Trophoblast cell (in vitro differentiated cells and primary cell): Measurements from ENCODE around the gene SERP2.

Source experiments
- DNase-seq, 2 donors: peaks; one replicate each; pipeline ENCODE4 v3.0.0-alpha.2; 2016
- H2AFZ ChIP-seq: 2 replicates; pipeline ENCODE4 v1.6.1; 2013; ENCODE audit warnings: low read length, moderate library complexity, mild to moderate bottlenecking; ENCODE audit not compliant: insufficient read depth, poor library complexity
- H2AK5ac ChIP-seq: 2 replicates; pipeline ENCODE4 v1.6.1; 2013; ENCODE audit warnings: mild to moderate bottlenecking, low read length
- H2BK120ac ChIP-seq: 2 replicates; pipeline ENCODE4 v1.6.1; 2013; ENCODE audit warnings: low read length, mild to moderate bottlenecking, moderate library complexity; ENCODE audit not compliant: insufficient read depth, poor library complexity
- H2BK12ac ChIP-seq: 2 replicates; pipeline ENCODE4 v1.6.1; 2013; ENCODE audit warnings: mild to moderate bottlenecking, low read length, moderate library complexity
- H2BK5ac ChIP-seq: 2 replicates; pipeline ENCODE4 v1.6.1; 2013; ENCODE audit warnings: low read length, low read depth, moderate library complexity, mild to moderate bottlenecking; ENCODE audit not compliant: poor library complexity
- H3K14ac ChIP-seq: 2 replicates; pipeline ENCODE4 v1.6.1; 2013; ENCODE audit warnings: mild to moderate bottlenecking, low read length
- H3K18ac ChIP-seq: 2 replicates; pipeline ENCODE4 v1.6.1; 2013; ENCODE audit warnings: mild to moderate bottlenecking, low read length
- H3K23ac ChIP-seq: 2 replicates; pipeline ENCODE4 v1.6.1; 2013; ENCODE audit warnings: low read length
- H3K27ac ChIP-seq: 2 replicates; pipeline ENCODE4 v1.5.1; 2013; ENCODE audit warnings: low read depth, mild to moderate bottlenecking, inconsistent platforms, low read length, moderate library complexity
- H3K27me3 ChIP-seq: 2 replicates; pipeline ENCODE4 v1.6.1; 2013; ENCODE audit warnings: inconsistent platforms, mild to moderate bottlenecking, low read length, moderate library complexity; ENCODE audit not compliant: insufficient read depth
- H3K36me3 ChIP-seq, 2 experiments: 1 replicate in 1 of 2; 2 replicates in 1 of 2; pipeline ENCODE4 v1.6.1; 2013; ENCODE audit warnings: low read length in 2 of 2, mild to moderate bottlenecking in 2 of 2, moderate library complexity in 1 of 2; ENCODE audit not compliant: insufficient read depth in 2 of 2, control insufficient read depth in 1 of 2
- H3K4ac ChIP-seq: 2 replicates; pipeline ENCODE4 v1.6.1; 2013; ENCODE audit warnings: low read depth, mild to moderate bottlenecking, low read length, moderate library complexity
- H3K4me1 ChIP-seq, 2 experiments: 1 replicate in 1 of 2; 2 replicates in 1 of 2; pipeline ENCODE4 v1.6.1; 2013; ENCODE audit warnings: low read length in 2 of 2, mild to moderate bottlenecking in 2 of 2, moderate library complexity in 1 of 2; ENCODE audit not compliant: insufficient read depth in 2 of 2, control insufficient read depth in 1 of 2
- H3K4me2 ChIP-seq: 2 replicates; pipeline ENCODE4 v1.6.1; 2013; ENCODE audit warnings: inconsistent platforms, mild to moderate bottlenecking, low read length, moderate library complexity
- H3K4me3 ChIP-seq: 2 replicates; pipeline ENCODE4 v1.5.1; 2013; ENCODE audit warnings: mild to moderate bottlenecking, low read depth, low read length, inconsistent platforms
- H3K79me1 ChIP-seq: one replicate; pipeline ENCODE4 v1.6.1; 2013; ENCODE audit warnings: low read length
- H3K79me2 ChIP-seq: 2 replicates; pipeline ENCODE4 v1.6.1; 2013; ENCODE audit warnings: low read length, mild to moderate bottlenecking; ENCODE audit not compliant: control insufficient read depth, insufficient read depth, poor library complexity
- H3K9ac ChIP-seq: 2 replicates; pipeline ENCODE4 v1.6.1; 2013; ENCODE audit warnings: mild to moderate bottlenecking, low read length
- H3K9me3 ChIP-seq: 2 replicates; pipeline ENCODE4 v1.6.1; 2013; ENCODE audit warnings: low read depth, mild to moderate bottlenecking, control low read depth, inconsistent platforms, low read length; ENCODE audit not compliant: insufficient read depth
- H4K12ac ChIP-seq: 2 replicates; pipeline ENCODE4 v1.6.1; 2013; ENCODE audit warnings: low read depth, mild to moderate bottlenecking, low read length, moderate library complexity
- H4K8ac ChIP-seq: 2 replicates; pipeline ENCODE4 v1.6.1; 2013; ENCODE audit warnings: low read depth, mild to moderate bottlenecking, low read length, moderate library complexity
- H4K91ac ChIP-seq: one replicate; pipeline ENCODE4 v1.6.1; 2013; ENCODE audit warnings: low read depth, mild to moderate bottlenecking, low read length, moderate library complexity
- WGBS: extraction: QIAGEN DNeasy Blood & Tissue Kit; methylation state at CpG from one replicate; pipeline ENCODE4 v1.1.7; 2013; ENCODE audit warnings: missing lambda C conversion rate; ENCODE audit not compliant: insufficient read length, insufficient coverage; ENCODE audit errors: extremely low coverage; 5-methylcytosine and 5-hydroxymethylcytosine counted together

SERP2 gene

DNA sequence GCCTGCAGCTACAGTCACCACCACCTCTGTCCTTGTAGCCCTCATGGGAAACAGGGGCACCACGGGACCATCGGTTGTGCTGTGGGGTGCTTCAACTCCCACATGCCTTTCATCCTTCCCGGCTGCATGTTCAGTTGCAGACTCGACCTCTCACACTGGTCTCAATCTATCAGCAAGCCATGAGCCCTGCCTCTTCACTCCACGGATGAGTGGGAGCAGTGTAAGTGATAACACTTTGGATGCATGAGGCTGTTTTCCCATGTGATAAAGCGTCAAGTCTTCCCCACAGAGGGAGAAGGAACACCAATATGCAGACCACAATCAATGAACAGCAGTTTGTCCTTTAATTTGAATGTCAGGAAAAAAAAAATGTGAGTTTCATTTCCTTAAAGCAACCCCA lies 12.2 kb downstream of the SERP2 start:
- Histone ChIP-seq H3K36me3 (no peaks in the 10 kb centered on the region), H2AK5ac (no peak overlapping the region), H3K4me1 (peaks cover 11 to 14% of the 10 kb centered on the region in 2 experiments), H2AFZ (no peak overlapping the region), H4K91ac (no peak overlapping the region), H3K79me2 (no peaks in the 10 kb centered on the region), H3K27me3 (no peaks in the 10 kb centered on the region), H4K8ac (no peak overlapping the region), H3K14ac (no peak overlapping the region), H3K27ac (no peak overlapping the region), H2BK5ac (no peak overlapping the region), H3K4ac (no peak overlapping the region), H3K23ac (no peak overlapping the region), H2BK120ac (peak overlapping the region; percentile 6), H2BK12ac (no peak overlapping the region), H3K18ac (no peak overlapping the region), H3K9ac (no peak overlapping the region), H3K79me1 (peaks cover 3% of the 10 kb centered on the region), H3K4me2 (no peak overlapping the region), H3K9me3 (no peaks in the 10 kb centered on the region), H3K4me3 (no peak overlapping the region), H4K12ac (no peak overlapping the region)
- WGBS, result no CpG with 5 or more reads among the region's 6 CpGs
- no peak for DNase-seq

DNA sequence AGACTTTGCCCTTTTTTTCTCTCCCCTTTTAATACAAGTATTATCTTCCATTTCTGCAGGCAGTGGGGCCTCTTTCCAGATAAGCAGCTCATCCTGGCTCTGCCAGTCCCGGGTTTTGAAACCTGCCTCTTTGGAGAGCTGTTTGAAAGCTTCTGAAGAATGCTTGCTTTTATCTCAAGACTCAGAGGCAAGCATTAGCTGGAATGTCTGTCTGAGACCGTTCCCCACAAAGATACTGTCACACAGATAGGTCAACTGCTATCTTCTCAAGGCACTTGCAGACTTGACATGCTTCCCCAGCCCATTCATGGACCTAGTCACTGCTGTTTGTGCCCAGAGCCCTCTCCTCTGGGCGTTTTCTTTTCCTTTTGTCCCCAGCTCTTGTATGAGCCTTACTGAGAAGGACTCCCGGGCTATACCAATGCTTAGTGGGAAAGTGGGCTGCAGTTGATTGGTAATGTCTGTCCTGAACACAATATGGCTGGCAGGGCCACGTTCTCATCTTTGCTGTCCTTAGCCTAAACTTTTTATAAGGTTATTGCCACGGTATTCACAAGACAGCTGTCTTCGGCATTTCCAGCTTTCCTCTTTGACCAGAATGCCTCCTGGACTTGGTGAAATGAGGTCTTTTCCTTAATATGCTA lies 13.4 kb downstream of the SERP2 start:
- peak overlapping the region; percentile 68 for H4K91ac ChIP-seq
- no peak overlapping the region for H3K9ac ChIP-seq
- H3K36me3 ChIP-seq, result no peaks in the 10 kb centered on the region
- no peaks in the 10 kb centered on the region for H3K79me2 ChIP-seq
- no peak overlapping the region for H2AFZ ChIP-seq
- no peak overlapping the region for H3K14ac ChIP-seq
- H3K4me3 ChIP-seq, result no peak overlapping the region
- H3K27ac ChIP-seq, result peak overlapping the region; percentile 60
- H3K79me1 ChIP-seq, result peaks cover 3% of the 10 kb centered on the region
- H2BK12ac ChIP-seq, result peak overlapping the region; percentile 42
- H3K18ac ChIP-seq, result no peak overlapping the region
- peak overlapping the region; percentile 49 for H4K8ac ChIP-seq
- H3K4ac ChIP-seq, result no peak overlapping the region
- no peak overlapping the region for H2AK5ac ChIP-seq
- H3K27me3 ChIP-seq, result no peaks in the 10 kb centered on the region
- H2BK120ac ChIP-seq, result no peak overlapping the region
- H2BK5ac ChIP-seq, result no peak overlapping the region
- H3K4me2 ChIP-seq, result peak overlapping the region; percentile 11
- H3K9me3 ChIP-seq, result no peaks in the 10 kb centered on the region
- WGBS, result no CpG with 5 or more reads among the region's 7 CpGs
- H3K4me1 ChIP-seq, result peaks cover 11 to 14% of the 10 kb centered on the region in 2 experiments
- peak in 1 of 2 donors; percentile 50 for DNase-seq
- no peak overlapping the region for H3K23ac ChIP-seq
- H4K12ac ChIP-seq, result no peak overlapping the region

DNA sequence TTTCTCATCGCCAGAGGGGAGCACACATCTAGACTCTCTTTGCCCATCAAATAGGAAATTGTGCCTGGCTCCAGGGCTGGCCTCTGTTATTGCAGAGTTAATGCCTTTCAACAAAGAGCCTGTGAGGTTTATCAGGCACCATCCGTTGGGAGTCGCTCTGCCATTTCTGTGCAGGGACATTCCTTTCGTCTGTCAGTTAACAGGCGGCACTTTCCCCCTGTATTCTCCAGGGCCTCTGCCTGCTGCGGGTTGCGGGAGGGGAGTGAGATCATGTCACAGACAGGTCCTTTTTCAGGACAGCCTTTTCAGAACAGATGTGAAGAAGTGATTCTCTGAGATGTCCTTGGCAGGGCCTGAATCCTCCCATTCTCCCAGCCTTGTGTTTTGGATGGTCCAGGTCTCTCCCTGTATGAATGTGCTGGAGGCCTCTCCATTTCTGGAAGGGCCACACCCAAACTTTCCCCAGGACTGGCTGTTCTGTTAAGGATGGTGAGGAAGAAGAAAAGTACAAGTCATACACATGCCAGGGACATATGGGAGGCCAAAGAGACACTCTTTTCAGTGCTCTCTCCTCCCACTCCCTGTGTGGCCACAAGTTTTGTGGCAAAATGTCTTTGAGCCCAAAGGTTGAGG lies 14.9 kb downstream of the SERP2 start:
- Histone ChIP-seq H2BK5ac (no peak overlapping the region), H2BK120ac (no peak overlapping the region), H3K79me2 (no peaks in the 10 kb centered on the region), H3K27ac (no peak overlapping the region), H4K91ac (peak overlapping the region; percentile 37), H4K12ac (no peak overlapping the region), H3K4ac (no peak overlapping the region), H2AK5ac (peak overlapping the region; percentile 11), H3K18ac (no peak overlapping the region), H3K79me1 (peaks cover 3% of the 10 kb centered on the region), H3K23ac (no peak overlapping the region), H3K9me3 (no peaks in the 10 kb centered on the region), H2BK12ac (peak overlapping the region; percentile 33), H3K36me3 (no peaks in the 10 kb centered on the region), H3K4me3 (no peak overlapping the region), H3K4me2 (no peak overlapping the region), H3K27me3 (no peaks in the 10 kb centered on the region), H3K9ac (no peak overlapping the region), H2AFZ (no peak overlapping the region), H4K8ac (no peak overlapping the region), H3K4me1 (peaks cover 11 to 14% of the 10 kb centered on the region in 2 experiments), H3K14ac (no peak overlapping the region)
- no CpG with 5 or more reads among the region's 7 CpGs for WGBS
- DNase-seq, result no peak

DNA sequence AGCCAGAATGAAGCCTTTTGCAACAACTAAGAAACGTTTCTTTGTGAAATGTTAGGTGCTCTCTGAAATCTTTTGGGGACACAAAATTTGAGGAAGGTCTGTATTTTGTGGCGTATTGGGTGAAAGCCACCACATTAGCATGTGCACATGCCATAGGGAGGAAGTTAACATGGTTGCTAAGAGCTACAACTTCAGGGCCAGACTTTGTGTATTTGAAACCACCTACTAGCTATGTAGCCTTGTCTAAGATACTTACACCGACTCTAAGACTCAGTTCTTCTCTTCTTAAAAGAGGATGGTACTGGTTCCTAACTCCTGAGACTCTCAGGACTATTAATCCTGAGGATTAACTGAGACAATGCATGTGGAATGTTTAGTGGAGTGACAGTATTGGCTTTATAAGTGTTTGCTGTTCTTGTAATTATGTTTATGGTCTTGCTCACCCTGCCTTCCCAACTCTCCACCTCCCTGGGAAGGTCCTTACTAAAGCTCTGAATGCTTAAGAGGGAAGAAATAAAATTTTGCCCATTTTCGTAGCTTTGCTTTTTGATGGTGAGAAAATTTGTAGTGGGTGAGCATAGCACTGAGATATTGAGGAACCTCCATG lies 15.5 kb downstream of the SERP2 start:
- Histone ChIP-seq H3K4me1 (peaks cover 11 to 14% of the 10 kb centered on the region in 2 experiments), H3K14ac (no peak overlapping the region)
- DNase-seq, result no peak

More for the DNA sequence above, 15.5 kb downstream of the SERP2 start:
- Histone ChIP-seq H4K8ac (no peak overlapping the region), H2AK5ac (no peak overlapping the region), H4K91ac (peak overlapping the region; percentile 37), H3K36me3 (no peaks in the 10 kb centered on the region), H3K79me2 (no peaks in the 10 kb centered on the region), H3K9ac (no peak overlapping the region), H3K79me1 (peaks cover 3% of the 10 kb centered on the region), H2BK5ac (no peak overlapping the region), H3K18ac (no peak overlapping the region), H4K12ac (no peak overlapping the region), H3K27me3 (no peaks in the 10 kb centered on the region), H3K4ac (no peak overlapping the region), H2BK12ac (no peak overlapping the region), H3K27ac (no peak overlapping the region), H3K9me3 (no peaks in the 10 kb centered on the region), H2AFZ (no peak overlapping the region), H3K4me3 (no peak overlapping the region), H2BK120ac (no peak overlapping the region), H3K4me2 (no peak overlapping the region), H3K23ac (no peak overlapping the region)
- WGBS, result no CpG with 5 or more reads among the region's 4 CpGs
